Measurements from ENCODE around the gene GOLGA6L10. TPM values are rescaled to one million over a fixed set of nuclear protein-coding genes. Genes with fewer than 3 reads are reported as not detected.
"Not testable (repeated sequence)": the region's sequence is repeated elsewhere in the genome, so short reads cannot be mapped to it uniquely, and the experiment has no call there.

Gene GOLGA6L10
- total RNA-seq, 1 experiment from 2014 or later = 2.6 TPM

DNA sequence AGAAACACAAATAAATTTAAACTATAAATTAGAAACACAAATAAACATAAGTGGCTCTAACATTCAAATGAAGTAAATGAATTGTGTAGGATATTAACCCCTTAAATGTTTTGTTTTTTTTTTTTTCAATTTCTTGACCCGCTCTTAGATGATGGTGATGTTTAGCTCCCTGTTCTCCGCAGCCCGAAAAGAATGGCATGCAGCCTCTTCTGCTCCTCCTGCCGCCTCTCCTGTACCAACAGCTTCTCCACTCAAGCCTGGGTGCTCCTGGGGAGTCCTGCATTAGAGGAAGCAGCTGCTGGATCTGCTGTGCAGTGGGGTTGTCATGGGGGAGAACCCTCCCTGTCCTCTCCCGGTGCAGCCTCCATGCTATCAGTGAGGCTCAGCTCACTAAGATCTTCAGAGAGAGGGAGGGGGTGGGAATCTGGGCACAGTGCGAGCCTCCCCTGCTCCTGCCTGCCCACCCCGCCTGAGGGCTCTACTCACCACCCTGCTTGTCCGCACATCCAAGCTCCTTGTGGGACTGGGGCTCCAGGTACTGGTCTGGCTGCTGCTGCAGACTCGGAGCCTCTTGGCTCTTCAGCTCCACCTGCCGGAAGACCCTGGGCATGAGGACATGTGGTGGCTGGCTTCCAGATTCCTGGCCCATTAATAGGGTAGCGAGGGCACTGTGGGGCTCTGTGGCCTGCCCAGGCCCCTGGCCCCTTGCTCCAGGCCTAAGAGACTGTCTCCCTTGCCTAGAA lies 6.5 kb downstream of the GOLGA6L10 start:
- CTCF ChIA-PET; BruUV-seq (replicated peaks); DNase-seq (ENCODE audit: low spot score); H3K36me3 ChIP-seq (ENCODE audit: insufficient read depth, low read length, poor library complexity, severe bottlenecking); intact Hi-C loops (cut with micrococcal nuclease; ENCODE audit: unreplicated experiment); H3K4me3 ChIP-seq (ENCODE audit: low read depth, low read length, poor library complexity, severe bottlenecking); POLR2A ChIA-PET (ENCODE audit: low non-redundant PET); H3K9me3 ChIP-seq (ENCODE audit: low read depth, low read length, poor library complexity, severe bottlenecking); H3K27me3 ChIP-seq (replicated peaks; ENCODE audit: insufficient read depth, low read depth, low read length, poor library complexity); H3K27ac ChIP-seq (ENCODE audit: low read depth, low read length, poor library complexity, severe bottlenecking); H3K4me1 ChIP-seq (ENCODE audit: insufficient read depth, low read length, poor library complexity, severe bottlenecking): not testable (repeated sequence)

DNA sequence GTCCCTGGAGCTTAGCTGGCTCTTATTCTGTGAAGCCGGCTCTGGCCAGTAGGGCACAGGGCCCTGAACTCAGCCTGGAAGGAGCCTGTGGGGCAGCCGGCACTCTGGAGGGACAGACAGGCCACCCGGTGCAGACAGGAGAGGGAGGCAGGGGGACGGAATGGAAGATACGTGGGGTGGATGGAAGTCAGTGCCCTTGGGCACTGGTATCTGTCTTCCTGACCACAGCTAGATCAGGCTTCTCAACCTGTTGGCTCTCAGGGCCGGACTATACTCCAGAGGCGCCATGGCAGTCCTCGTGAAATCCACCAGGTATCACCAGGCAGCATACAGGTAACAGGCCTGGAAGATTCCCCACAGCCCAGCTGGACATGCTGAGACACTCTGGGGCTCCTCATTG lies 10.7 kb downstream of the GOLGA6L10 start:
- H3K27me3 ChIP-seq (replicated peaks; ENCODE audit: insufficient read depth, low read depth, low read length, poor library complexity); CTCF ChIA-PET; H3K27ac ChIP-seq (ENCODE audit: low read depth, low read length, poor library complexity, severe bottlenecking); POLR2A ChIA-PET (ENCODE audit: low non-redundant PET); H3K4me1 ChIP-seq (ENCODE audit: insufficient read depth, low read length, poor library complexity, severe bottlenecking); H3K36me3 ChIP-seq (ENCODE audit: insufficient read depth, low read length, poor library complexity, severe bottlenecking); H3K9me3 ChIP-seq (ENCODE audit: low read depth, low read length, poor library complexity, severe bottlenecking); H3K4me3 ChIP-seq (ENCODE audit: low read depth, low read length, poor library complexity, severe bottlenecking); intact Hi-C loops (cut with micrococcal nuclease; ENCODE audit: unreplicated experiment); DNase-seq (ENCODE audit: low spot score); BruUV-seq (replicated peaks): not testable (repeated sequence)

DNA sequence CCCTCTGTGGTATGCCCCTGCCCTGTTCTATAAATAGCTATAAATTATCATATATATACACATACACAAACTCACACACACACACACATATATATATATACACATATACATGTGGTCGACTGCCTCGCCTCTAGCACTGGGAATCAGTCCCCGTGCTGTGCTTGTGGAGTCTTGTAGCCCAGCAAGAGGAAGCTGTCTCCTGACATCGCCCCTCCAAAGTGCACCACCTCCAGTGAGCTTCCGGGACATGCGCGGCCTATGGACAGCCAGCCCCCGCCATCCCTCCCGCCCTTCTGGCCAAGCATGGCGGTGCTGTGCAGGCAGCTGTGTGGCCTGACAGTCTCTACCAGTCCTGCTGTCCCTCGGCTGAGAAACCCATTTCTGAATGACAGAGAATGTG lies 11.2 kb downstream of the GOLGA6L10 start:
- H3K27me3 ChIP-seq (replicated peaks; ENCODE audit: insufficient read depth, low read depth, low read length, poor library complexity); H3K36me3 ChIP-seq (ENCODE audit: insufficient read depth, low read length, poor library complexity, severe bottlenecking); H3K4me1 ChIP-seq (ENCODE audit: insufficient read depth, low read length, poor library complexity, severe bottlenecking); intact Hi-C loops (cut with micrococcal nuclease; ENCODE audit: unreplicated experiment); CTCF ChIA-PET; BruUV-seq (replicated peaks); H3K9me3 ChIP-seq (ENCODE audit: low read depth, low read length, poor library complexity, severe bottlenecking); H3K27ac ChIP-seq (ENCODE audit: low read depth, low read length, poor library complexity, severe bottlenecking); DNase-seq (ENCODE audit: low spot score); POLR2A ChIA-PET (ENCODE audit: low non-redundant PET); H3K4me3 ChIP-seq (ENCODE audit: low read depth, low read length, poor library complexity, severe bottlenecking): not testable (repeated sequence)

DNA sequence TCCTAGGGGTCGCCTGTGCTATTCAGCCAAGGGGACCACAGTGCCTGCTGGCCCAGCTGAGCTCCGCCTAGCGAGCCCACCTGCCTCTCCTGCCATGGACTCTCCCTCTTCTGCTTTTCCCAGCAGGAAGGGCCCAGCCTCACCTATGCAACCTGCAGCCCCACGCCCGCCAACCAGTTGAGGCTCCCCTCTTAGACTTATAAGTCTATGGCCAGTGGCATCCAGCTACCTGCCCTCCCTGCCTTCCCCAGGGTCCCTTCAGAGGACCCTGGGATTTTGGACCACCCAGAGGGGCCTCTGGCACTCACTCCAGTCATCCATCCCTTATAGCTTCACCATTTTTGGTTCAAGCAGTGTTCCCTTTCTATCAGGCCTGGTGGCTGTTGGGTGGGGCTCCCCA lies 12.2 kb downstream of the GOLGA6L10 start:
- H3K36me3 ChIP-seq (ENCODE audit: insufficient read depth, low read length, poor library complexity, severe bottlenecking); POLR2A ChIA-PET (ENCODE audit: low non-redundant PET); H3K27me3 ChIP-seq (replicated peaks; ENCODE audit: insufficient read depth, low read depth, low read length, poor library complexity); H3K9me3 ChIP-seq (ENCODE audit: low read depth, low read length, poor library complexity, severe bottlenecking); H3K4me3 ChIP-seq (ENCODE audit: low read depth, low read length, poor library complexity, severe bottlenecking); DNase-seq (ENCODE audit: low spot score); H3K4me1 ChIP-seq (ENCODE audit: insufficient read depth, low read length, poor library complexity, severe bottlenecking); BruUV-seq (replicated peaks); intact Hi-C loops (cut with micrococcal nuclease; ENCODE audit: unreplicated experiment); H3K27ac ChIP-seq (ENCODE audit: low read depth, low read length, poor library complexity, severe bottlenecking); CTCF ChIA-PET: not testable (repeated sequence)

DNA sequence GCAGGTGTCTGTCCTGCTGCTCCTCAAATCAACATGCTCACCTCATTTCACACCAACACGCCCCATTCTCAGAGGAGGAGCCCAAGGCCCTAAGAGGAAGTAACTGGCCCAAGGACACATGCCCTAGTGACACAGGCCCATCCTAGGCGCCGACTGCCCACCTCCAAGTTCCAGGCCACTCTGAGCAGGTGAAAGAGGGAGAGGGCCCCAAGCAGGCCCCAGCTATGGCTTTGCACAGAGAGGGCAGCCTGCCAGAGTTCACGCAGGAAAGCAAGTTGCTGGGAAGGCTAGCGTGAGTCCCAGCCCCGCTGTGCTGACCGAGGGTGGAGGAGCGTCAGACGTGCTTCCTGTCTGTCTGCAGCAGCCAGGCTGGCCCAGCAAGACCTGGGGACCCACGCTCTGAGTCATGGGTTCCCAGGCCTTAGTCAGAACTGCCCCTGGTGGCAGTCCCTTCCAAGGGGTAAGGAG lies 13.1 kb downstream of the GOLGA6L10 start:
- H3K9me3 ChIP-seq (ENCODE audit: low read depth, low read length, poor library complexity, severe bottlenecking); BruUV-seq (replicated peaks); H3K36me3 ChIP-seq (ENCODE audit: insufficient read depth, low read length, poor library complexity, severe bottlenecking); H3K4me1 ChIP-seq (ENCODE audit: insufficient read depth, low read length, poor library complexity, severe bottlenecking); intact Hi-C loops (cut with micrococcal nuclease; ENCODE audit: unreplicated experiment); DNase-seq (ENCODE audit: low spot score); POLR2A ChIA-PET (ENCODE audit: low non-redundant PET); CTCF ChIA-PET; H3K27ac ChIP-seq (ENCODE audit: low read depth, low read length, poor library complexity, severe bottlenecking); H3K4me3 ChIP-seq (ENCODE audit: low read depth, low read length, poor library complexity, severe bottlenecking); H3K27me3 ChIP-seq (replicated peaks; ENCODE audit: insufficient read depth, low read depth, low read length, poor library complexity): not testable (repeated sequence)

DNA sequence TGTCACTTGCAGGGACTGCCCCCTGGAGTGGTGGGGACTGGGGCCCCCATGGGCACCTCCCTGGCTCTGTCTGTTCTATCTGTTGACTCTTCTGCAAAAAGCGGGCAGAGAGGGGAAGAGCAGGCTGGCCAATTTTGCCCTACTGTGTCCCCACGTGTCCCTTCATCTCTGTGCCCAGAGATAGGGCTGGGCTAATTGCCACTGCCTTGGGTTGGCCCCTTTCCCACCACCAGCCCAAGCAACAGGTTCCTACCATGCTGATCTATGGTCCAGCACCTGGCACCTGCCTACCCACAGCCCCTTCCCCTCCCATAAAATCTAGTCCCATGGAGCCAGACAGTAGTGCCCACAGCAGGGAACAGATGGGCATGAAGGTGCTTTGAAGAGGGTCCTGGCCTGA lies 14.3 kb downstream of the GOLGA6L10 start:
- H3K4me3 ChIP-seq (ENCODE audit: low read depth, low read length, poor library complexity, severe bottlenecking); H3K9me3 ChIP-seq (ENCODE audit: low read depth, low read length, poor library complexity, severe bottlenecking); intact Hi-C loops (cut with micrococcal nuclease; ENCODE audit: unreplicated experiment); CTCF ChIA-PET; H3K27me3 ChIP-seq (replicated peaks; ENCODE audit: insufficient read depth, low read depth, low read length, poor library complexity); DNase-seq (ENCODE audit: low spot score); POLR2A ChIA-PET (ENCODE audit: low non-redundant PET); H3K27ac ChIP-seq (ENCODE audit: low read depth, low read length, poor library complexity, severe bottlenecking); BruUV-seq (replicated peaks); H3K36me3 ChIP-seq (ENCODE audit: insufficient read depth, low read length, poor library complexity, severe bottlenecking); H3K4me1 ChIP-seq (ENCODE audit: insufficient read depth, low read length, poor library complexity, severe bottlenecking): not testable (repeated sequence)

DNA sequence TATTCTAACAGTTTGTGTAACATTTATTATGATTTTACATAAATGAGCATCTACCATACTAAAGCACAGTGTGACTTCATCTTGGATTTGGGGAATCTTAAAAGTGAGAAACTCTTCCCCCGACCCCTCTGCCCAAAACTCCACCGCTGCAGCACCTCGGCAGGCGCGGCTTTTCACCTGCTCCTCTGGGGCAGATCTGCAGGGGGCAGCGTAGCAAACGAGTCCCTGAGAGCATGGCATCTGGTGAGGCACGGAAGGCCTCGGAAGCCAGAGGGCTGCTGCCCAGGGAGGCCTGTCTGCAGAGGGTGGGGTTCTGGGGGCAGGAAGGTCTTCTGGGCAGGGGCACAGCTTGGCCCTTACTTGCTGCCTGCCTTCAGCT lies 14.7 kb downstream of the GOLGA6L10 start:
- BruUV-seq (replicated peaks); H3K27me3 ChIP-seq (replicated peaks; ENCODE audit: insufficient read depth, low read depth, low read length, poor library complexity); H3K4me1 ChIP-seq (ENCODE audit: insufficient read depth, low read length, poor library complexity, severe bottlenecking); CTCF ChIA-PET; H3K36me3 ChIP-seq (ENCODE audit: insufficient read depth, low read length, poor library complexity, severe bottlenecking); intact Hi-C loops (cut with micrococcal nuclease; ENCODE audit: unreplicated experiment); H3K27ac ChIP-seq (ENCODE audit: low read depth, low read length, poor library complexity, severe bottlenecking); H3K9me3 ChIP-seq (ENCODE audit: low read depth, low read length, poor library complexity, severe bottlenecking); H3K4me3 ChIP-seq (ENCODE audit: low read depth, low read length, poor library complexity, severe bottlenecking); POLR2A ChIA-PET (ENCODE audit: low non-redundant PET); DNase-seq (ENCODE audit: low spot score): not testable (repeated sequence)

All from A673 (cell line).